Karpas-422 (cell line): ENCODE results near the gene ABHD12. TPM values are rescaled to one million over a fixed set of nuclear protein-coding genes. Genes with fewer than 3 reads are reported as not detected.
"Not testable (repeated sequence)": the region's sequence is repeated elsewhere in the genome, so short reads cannot be mapped to it uniquely, and the experiment has no call there.

Experiments used
- DNase-seq: peaks from one replicate; pipeline ENCODE4 v3.0.0-alpha.2; 2015
- H2AFZ ChIP-seq: fragments of 200-600 bp; sonication (generic); 2 replicates; pipeline ENCODE4 v1.6.1; 2014; ENCODE audit warnings: antibody characterized with exemption, low read length, mixed read lengths
- H3K27ac ChIP-seq: fragments of 200-600 bp; sonication (generic); 2 replicates; pipeline ENCODE4 v1.5.1; 2014; ENCODE audit warnings: mild to moderate bottlenecking, low read length, moderate library complexity
- H3K27me3 ChIP-seq: fragments of 200-600 bp; sonication (generic); 2 replicates; pipeline ENCODE4 v1.6.1; 2014; ENCODE audit warnings: low read length, mixed read lengths
- H3K36me3 ChIP-seq: fragments of 200-600 bp; sonication (generic); 2 replicates; pipeline ENCODE4 v1.6.1; 2014; ENCODE audit warnings: low read length, mixed read lengths; ENCODE audit not compliant: insufficient read depth
- H3K4me1 ChIP-seq: fragments of 200-600 bp; sonication (generic); 2 replicates; pipeline ENCODE4 v1.6.1; 2014; ENCODE audit warnings: mild to moderate bottlenecking, low read length, mixed read lengths
- H3K4me2 ChIP-seq: fragments of 200-600 bp; sonication (generic); 2 replicates; pipeline ENCODE4 v1.6.1; 2014; ENCODE audit warnings: low read length, low read depth, mild to moderate bottlenecking; ENCODE audit not compliant: poor library complexity, severe bottlenecking
- H3K4me3 ChIP-seq: fragments of 200-600 bp; sonication (generic); 2 replicates; pipeline ENCODE4 v1.5.1; 2014; ENCODE audit warnings: mild to moderate bottlenecking, antibody characterized with exemption, low read length, mixed read lengths
- H3K79me2 ChIP-seq: fragments of 200-600 bp; sonication (generic); 2 replicates; pipeline ENCODE4 v1.6.1; 2014; ENCODE audit warnings: mild to moderate bottlenecking, low read length, mixed read lengths
- H3K9ac ChIP-seq: fragments of 200-600 bp; sonication (generic); 2 replicates; pipeline ENCODE4 v1.6.0; 2014; ENCODE audit warnings: low read length
- H3K9me2 ChIP-seq: fragments of 200-600 bp; sonication (generic), shearing (Covaris generic); replicated peaks from 2 replicates; pipeline ENCODE4 v1.6.0; 2014; ENCODE audit warnings: mild to moderate bottlenecking, low read length, moderate library complexity; ENCODE audit not compliant: insufficient read depth
- H3K9me3 ChIP-seq: fragments of 300-700, 200-600 bp; sonication (generic); 2 replicates; pipeline ENCODE4 v1.6.1; 2014; ENCODE audit warnings: low read length, mixed read lengths
- H4K20me1 ChIP-seq: fragments of 200-600 bp; sonication (generic); 2 replicates; pipeline ENCODE4 v1.6.1; 2014; ENCODE audit warnings: mild to moderate bottlenecking, antibody characterized with exemption, low read length, low read depth; ENCODE audit not compliant: insufficient read depth
- total RNA-seq: library from RNA; depleted of rRNA; stranded (reverse); fragments of >200 nt; shearing (Covaris generic); gene quantifications from 2 replicates; pipeline ENCODE4 v1.2.3, GENCODE V29; 2014; ENCODE audit warnings: low replicate concordance

ABHD12 gene
- total RNA-seq, 1 experiment from 2014 or later = 26.1 TPM

GRCh38 chr20:25270829-25271251, 119.8 kb downstream of the ABHD12 start:
- Histone ChIP-seq H3K4me1 (peaks cover 3% of the 10 kb centered on the region; the same call in 1 of the 2 replicates), H3K36me3 (peaks cover 61% of the 10 kb centered on the region), H3K4me2 (no peak overlapping the region), H4K20me1 (peaks cover 41% of the 10 kb centered on the region), H3K9me3 (no peaks in the 10 kb centered on the region), H3K27me3 (no peaks in the 10 kb centered on the region), H3K9me2 (no peaks in the 10 kb centered on the region), H3K79me2 (peaks cover 64% of the 10 kb centered on the region), H3K27ac (no peak overlapping the region), H3K9ac (no peak overlapping the region), H2AFZ (no peak overlapping the region), H3K4me3 (no peak overlapping the region)
- no peak for DNase-seq

DNA sequence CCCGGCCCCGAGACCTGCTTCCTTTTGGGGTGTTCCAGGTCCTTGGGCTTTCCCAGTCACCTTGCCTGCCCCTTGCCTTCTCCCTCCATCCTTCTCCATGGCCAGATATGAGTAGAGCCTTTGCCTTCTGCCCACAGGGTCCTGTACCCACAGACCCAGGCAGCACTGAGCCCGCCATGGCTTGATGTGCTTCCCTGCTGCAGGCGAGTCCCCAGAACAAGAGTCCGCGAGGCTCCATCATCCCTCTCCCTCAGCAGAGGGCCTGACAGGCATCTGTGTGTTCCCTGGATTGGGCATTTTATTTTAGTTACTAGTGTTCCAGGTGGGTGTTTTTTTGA, 120.8 kb downstream of the ABHD12 start:
- no peak overlapping the region for H3K9ac ChIP-seq
- no peaks in the 10 kb centered on the region for H3K27me3 ChIP-seq
- H3K27ac ChIP-seq = no peak overlapping the region
- H3K4me1 ChIP-seq = peaks cover 3% of the 10 kb centered on the region; the same call in 1 of the 2 replicates
- H3K9me3 ChIP-seq = no peaks in the 10 kb centered on the region
- H3K36me3 ChIP-seq = peaks cover 58% of the 10 kb centered on the region
- DNase-seq = no peak
- H3K4me2 ChIP-seq = no peak overlapping the region
- H3K4me3 ChIP-seq = no peak overlapping the region
- H3K79me2 ChIP-seq = peaks cover 73% of the 10 kb centered on the region
- no peak overlapping the region for H2AFZ ChIP-seq
- H4K20me1 ChIP-seq = peaks cover 36% of the 10 kb centered on the region
- H3K9me2 ChIP-seq = no peaks in the 10 kb centered on the region

DNA sequence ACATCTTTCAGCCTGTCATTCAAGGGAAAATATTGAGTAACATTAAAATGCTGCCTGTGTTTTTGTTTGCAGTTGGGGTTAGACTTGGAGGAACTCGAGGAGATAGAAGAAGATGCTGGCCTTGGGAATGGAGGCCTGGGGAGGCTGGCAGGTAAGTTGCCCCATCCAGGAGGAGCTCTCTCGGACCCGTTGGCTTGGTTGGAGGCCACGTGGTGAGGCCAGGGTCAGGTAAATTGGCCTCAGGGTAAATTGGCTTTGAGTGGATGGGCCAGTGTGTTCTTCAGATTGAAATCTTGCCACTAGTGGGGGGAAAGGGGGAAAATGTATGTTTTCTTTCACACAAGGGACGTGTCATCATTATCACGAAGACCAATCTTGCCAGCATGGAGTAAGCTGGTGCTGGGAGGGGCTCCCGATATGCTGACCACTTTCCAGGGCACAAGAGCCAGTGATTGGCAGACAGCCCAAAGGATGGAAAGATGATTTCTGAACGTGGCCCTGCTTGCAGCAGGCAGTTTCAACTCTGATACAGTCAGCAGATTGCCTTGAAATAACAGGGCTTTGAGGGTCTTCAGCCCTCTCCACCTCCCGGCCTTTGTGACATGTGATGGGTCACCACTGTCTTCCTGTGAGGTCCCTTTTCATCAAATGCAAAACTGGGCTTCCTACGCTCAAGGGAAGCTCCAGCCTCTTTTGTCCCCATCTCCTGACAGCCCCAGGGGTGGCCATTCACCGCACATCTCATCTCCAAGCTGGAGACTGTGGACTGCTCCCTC, 121.4 kb downstream of the ABHD12 start:
- no peaks in the 10 kb centered on the region for H3K9me2 ChIP-seq
- H3K4me3 ChIP-seq = no peak overlapping the region
- no peaks in the 10 kb centered on the region for H3K9me3 ChIP-seq
- peaks cover 53% of the 10 kb centered on the region for H3K36me3 ChIP-seq
- H4K20me1 ChIP-seq = peaks cover 30% of the 10 kb centered on the region
- no peak for DNase-seq
- no peak overlapping the region for H2AFZ ChIP-seq
- no peak overlapping the region for H3K27ac ChIP-seq
- peaks cover 73% of the 10 kb centered on the region for H3K79me2 ChIP-seq
- H3K4me2 ChIP-seq = no peak overlapping the region
- peaks cover 3% of the 10 kb centered on the region; the same call in 1 of the 2 replicates for H3K4me1 ChIP-seq
- no peak overlapping the region for H3K9ac ChIP-seq
- H3K27me3 ChIP-seq = no peaks in the 10 kb centered on the region

DNA sequence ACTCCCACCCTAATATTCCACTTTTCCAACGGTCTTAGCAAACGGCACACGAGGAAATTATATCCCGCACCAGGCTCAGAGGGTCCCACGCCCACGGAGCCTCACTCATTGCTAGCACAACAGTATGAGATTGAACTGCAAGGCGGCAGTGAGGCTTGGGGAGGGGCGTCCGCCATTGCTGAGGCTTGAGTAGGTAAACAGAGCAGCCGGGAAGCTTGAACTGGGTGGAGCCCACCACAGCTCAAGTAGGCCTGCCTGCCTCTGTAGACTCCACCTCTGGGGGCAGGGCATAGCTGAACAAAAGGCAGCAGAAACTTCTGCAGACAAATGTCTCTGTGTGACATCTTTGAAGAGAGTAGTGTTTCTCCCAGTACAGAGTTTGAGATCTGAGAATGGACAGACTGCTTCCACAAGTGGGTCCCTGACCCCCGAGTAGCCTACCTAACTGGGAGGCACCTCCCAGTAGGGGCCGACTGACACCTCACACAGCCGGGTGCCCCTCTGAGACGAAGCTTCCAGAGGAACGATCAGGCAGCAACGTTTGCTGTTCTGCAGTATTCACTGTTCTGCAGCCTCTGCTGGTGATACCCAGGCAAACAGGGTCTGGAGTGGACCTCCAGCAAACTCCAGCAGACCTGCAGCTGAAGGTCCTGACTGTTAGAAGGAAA, 129.7 kb downstream of the ABHD12 start:
- H3K4me1 ChIP-seq = not testable (repeated sequence)

DNA sequence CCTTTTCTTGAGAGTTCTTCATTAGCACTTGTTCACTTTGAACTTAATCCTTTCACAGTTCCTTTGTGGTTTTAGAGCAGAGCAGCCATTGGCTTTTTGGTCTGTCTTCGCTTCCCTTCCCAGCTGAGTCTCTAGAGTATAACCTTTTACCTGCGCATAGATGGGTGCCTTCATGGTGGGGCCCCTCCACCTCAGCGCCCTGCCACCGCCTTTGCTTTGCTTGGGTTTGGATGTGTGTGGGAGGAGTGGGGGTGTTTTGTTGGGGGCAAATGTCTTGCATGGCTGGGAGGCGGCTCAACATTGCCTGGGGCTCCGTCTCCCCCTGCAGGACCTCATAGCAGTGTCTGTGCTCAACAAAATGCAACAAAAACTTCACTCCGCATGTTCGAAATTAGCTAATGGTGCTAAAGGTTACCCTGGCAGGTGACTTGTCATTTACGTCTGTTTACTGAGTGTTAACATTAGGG, 130.8 kb downstream of the ABHD12 start:
- no peaks in the 10 kb centered on the region for H3K9me2 ChIP-seq
- H3K9me3 ChIP-seq = no peaks in the 10 kb centered on the region
- H3K36me3 ChIP-seq = peaks cover 55% of the 10 kb centered on the region
- H2AFZ ChIP-seq = no peak overlapping the region
- peaks cover 2% of the 10 kb centered on the region for H3K4me1 ChIP-seq
- H3K4me3 ChIP-seq = no peak overlapping the region
- peaks cover 44% of the 10 kb centered on the region for H4K20me1 ChIP-seq
- no peak overlapping the region for H3K4me2 ChIP-seq
- H3K79me2 ChIP-seq = peaks cover 73% of the 10 kb centered on the region
- H3K9ac ChIP-seq = no peak overlapping the region
- DNase-seq = no peak
- H3K27ac ChIP-seq = no peak overlapping the region
- H3K27me3 ChIP-seq = no peaks in the 10 kb centered on the region

More for the DNA sequence above, 129.7 kb downstream of the ABHD12 start:
- H3K27me3 ChIP-seq, H3K27ac ChIP-seq, DNase-seq, H3K9me3 ChIP-seq, H3K4me2 ChIP-seq, H3K9ac ChIP-seq, H3K4me3 ChIP-seq, H3K9me2 ChIP-seq, H2AFZ ChIP-seq: not testable (repeated sequence)
- peaks cover 36% of the 10 kb centered on the region for H4K20me1 ChIP-seq
- peaks cover 49% of the 10 kb centered on the region for H3K36me3 ChIP-seq
- peaks cover 72% of the 10 kb centered on the region for H3K79me2 ChIP-seq

- peaks cover 49% of the 10 kb centered on the region for H4K20me1 ChIP-seq
- H3K27me3 ChIP-seq = no peaks in the 10 kb centered on the region
- peaks cover 7% of the 10 kb centered on the region for H3K4me1 ChIP-seq
- H3K9me2 ChIP-seq = no peaks in the 10 kb centered on the region
- no peak overlapping the region for H3K4me3 ChIP-seq
- H3K4me2 ChIP-seq = no peak overlapping the region
- H3K9ac ChIP-seq = no peak overlapping the region
- peaks cover 60% of the 10 kb centered on the region for H3K36me3 ChIP-seq
- H2AFZ ChIP-seq = no peak overlapping the region
- H3K79me2 ChIP-seq = peaks cover 75% of the 10 kb centered on the region
- DNase-seq = no peak
- H3K27ac ChIP-seq = no peak overlapping the region
- no peaks in the 10 kb centered on the region for H3K9me3 ChIP-seq
Observed at GRCh38 chr20:25259358-25259757, 131.3 kb downstream of the ABHD12 start.

GRCh38 chr20:25258828-25259227, 131.8 kb downstream of the ABHD12 start:
- no peaks in the 10 kb centered on the region for H3K9me3 ChIP-seq
- H3K9me2 ChIP-seq = no peaks in the 10 kb centered on the region
- peaks cover 50% of the 10 kb centered on the region for H4K20me1 ChIP-seq
- peaks cover 80% of the 10 kb centered on the region for H3K79me2 ChIP-seq
- no peak overlapping the region for H2AFZ ChIP-seq
- no peak overlapping the region for H3K4me2 ChIP-seq
- no peak overlapping the region for H3K27ac ChIP-seq
- no peak for DNase-seq
- no peak overlapping the region for H3K4me3 ChIP-seq
- no peaks in the 10 kb centered on the region for H3K27me3 ChIP-seq
- H3K36me3 ChIP-seq = peaks cover 61% of the 10 kb centered on the region
- H3K9ac ChIP-seq = no peak overlapping the region
- peaks cover 8% of the 10 kb centered on the region for H3K4me1 ChIP-seq

DNA sequence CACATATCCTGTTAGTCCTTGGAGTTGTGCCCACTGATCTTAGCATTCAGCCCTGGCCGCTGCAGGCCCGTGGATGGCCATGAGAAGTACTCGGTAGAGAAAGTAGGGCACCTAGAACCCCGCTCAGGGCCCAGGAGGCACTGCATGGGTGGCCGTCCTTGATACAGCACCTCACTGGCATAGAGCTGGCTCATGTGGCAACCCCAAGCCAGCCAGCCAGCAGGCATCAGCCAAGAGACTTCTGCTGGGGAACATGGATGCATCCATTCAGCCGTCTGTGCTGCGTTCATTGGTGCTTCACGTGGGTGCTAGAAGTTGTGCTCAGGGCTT, 132.2 kb downstream of the ABHD12 start:
- Histone ChIP-seq H3K9me3 (no peaks in the 10 kb centered on the region), H4K20me1 (peaks cover 50% of the 10 kb centered on the region), H3K27me3 (no peaks in the 10 kb centered on the region), H3K79me2 (peaks cover 83% of the 10 kb centered on the region), H3K4me1 (peaks cover 12% of the 10 kb centered on the region), H3K9ac (no peak overlapping the region), H3K36me3 (peaks cover 61% of the 10 kb centered on the region), H3K4me2 (no peak overlapping the region), H3K4me3 (no peak overlapping the region), H3K27ac (no peak overlapping the region), H2AFZ (no peak overlapping the region), H3K9me2 (no peaks in the 10 kb centered on the region)
- no peak for DNase-seq
